ENCODE results near the gene VAMP2.

DNA sequence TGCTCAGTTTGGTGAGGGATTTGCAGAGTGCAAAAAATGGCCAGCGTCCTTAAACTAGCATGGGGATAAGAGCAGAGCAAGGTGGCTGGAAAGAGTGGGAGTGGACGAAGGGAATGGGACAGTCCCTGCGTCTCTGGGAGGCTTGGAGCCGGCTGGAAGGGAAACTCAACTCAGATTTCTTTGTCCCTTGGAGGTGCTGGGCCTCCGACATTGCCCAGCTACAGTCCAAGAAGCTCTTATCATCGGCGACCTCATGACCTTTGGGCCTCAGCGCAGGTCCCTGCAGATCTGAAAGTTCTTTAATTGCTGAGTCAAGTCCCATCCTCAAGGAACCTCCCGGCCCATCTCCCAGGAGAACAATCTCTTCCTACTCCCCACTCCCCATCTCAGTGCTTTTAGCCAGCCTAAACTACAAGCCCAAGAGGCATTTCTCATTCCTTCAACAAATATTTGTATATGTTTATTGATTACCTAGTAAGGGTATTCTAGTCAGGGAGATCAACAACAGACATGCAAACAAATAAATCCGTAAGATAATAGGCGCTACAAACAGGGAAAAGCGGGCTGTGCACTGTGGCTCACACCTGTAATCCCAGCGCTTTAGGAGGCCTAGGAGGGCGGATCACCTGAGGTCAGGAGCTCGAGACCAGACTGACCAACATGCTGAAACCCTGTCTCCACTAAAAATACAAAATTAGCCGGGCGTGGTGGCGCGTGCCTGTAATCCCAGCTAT lies 14.4 kb upstream of the VAMP2 start:
- TF ChIP-seq, protein P1, sequence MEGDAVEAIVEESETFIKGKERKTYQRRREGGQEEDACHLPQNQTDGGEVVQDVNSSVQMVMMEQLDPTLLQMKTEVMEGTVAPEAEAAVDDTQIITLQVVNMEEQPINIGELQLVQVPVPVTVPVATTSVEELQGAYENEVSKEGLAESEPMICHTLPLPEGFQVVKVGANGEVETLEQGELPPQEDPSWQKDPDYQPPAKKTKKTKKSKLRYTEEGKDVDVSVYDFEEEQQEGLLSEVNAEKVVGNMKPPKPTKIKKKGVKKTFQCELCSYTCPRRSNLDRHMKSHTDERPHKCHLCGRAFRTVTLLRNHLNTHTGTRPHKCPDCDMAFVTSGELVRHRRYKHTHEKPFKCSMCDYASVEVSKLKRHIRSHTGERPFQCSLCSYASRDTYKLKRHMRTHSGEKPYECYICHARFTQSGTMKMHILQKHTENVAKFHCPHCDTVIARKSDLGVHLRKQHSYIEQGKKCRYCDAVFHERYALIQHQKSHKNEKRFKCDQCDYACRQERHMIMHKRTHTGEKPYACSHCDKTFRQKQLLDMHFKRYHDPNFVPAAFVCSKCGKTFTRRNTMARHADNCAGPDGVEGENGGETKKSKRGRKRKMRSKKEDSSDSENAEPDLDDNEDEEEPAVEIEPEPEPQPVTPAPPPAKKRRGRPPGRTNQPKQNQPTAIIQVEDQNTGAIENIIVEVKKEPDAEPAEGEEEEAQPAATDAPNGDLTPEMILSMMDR (IDR thresholded peaks at IDR 0.05) = no peak
- TF ChIP-seq POLR2A (IDR thresholded peaks at IDR 0.05) (no peak), EP300 (IDR thresholded peaks at IDR 0.05) (no peak)

All from ovary (tissue), 3 donors.